Thoracic aorta (tissue), 2 donors: Measurements from ENCODE around the gene KRT39. TPM values are rescaled to one million over a fixed set of nuclear protein-coding genes. Genes with fewer than 3 reads are reported as not detected.

ENCODE experiments used
- ATAC-seq: fragments of 150-250 bp; one replicate; pipeline ENCODE4 v1.8.0; 2017; ENCODE audit warnings: low read depth; ENCODE audit not compliant: insufficient number of reproducible peaks, low FRiP score
- DNase-seq: peaks from one replicate; pipeline ENCODE4 v3.0.0-alpha.2; 2020; ENCODE audit warnings: low spot score
- H3K27ac ChIP-seq, 2 donors: fragments of 200-600 bp; sonication (generic); 1 replicate in 1 of 2; 2 replicates in 1 of 2; pipeline ENCODE4 v1.5.1; 2016; ENCODE audit warnings: mild to moderate bottlenecking in 2 of 2, moderate library complexity in 2 of 2
- H3K27me3 ChIP-seq: fragments of 200-600 bp; sonication (generic); replicated peaks from 2 replicates; pipeline ENCODE4 v1.6.0; 2016; ENCODE audit warnings: mild to moderate bottlenecking; ENCODE audit not compliant: insufficient read depth
- H3K36me3 ChIP-seq: fragments of 200-600 bp; sonication (generic); one replicate; pipeline ENCODE4 v1.5.1; 2016
- H3K4me1 ChIP-seq, 2 donors: fragments of 200-600 bp; sonication (generic); 1 replicate in 1 of 2; 2 replicates in 1 of 2; pipeline versions ENCODE4 v1.5.1 to v1.6.0; 2016; ENCODE audit warnings: low read depth in 2 of 2, mild to moderate bottlenecking in 1 of 2; ENCODE audit not compliant: control insufficient read depth in 1 of 2
- H3K4me3 ChIP-seq: fragments of 200-600 bp; sonication (generic); 2 replicates; pipeline ENCODE4 v1.5.1; 2016; ENCODE audit warnings: mild to moderate bottlenecking
- H3K9me3 ChIP-seq: fragments of 200-600 bp; sonication (generic); 2 replicates; pipeline ENCODE4 v1.5.1; 2016
- CTCF ChIP-seq: fragments of 200-600 bp; sonication (generic); IDR thresholded peaks from one replicate; pipeline ENCODE4 v1.5.1; 2019; ENCODE audit warnings: antibody characterized with exemption
- total RNA-seq, 2 donors: library from RNA; depleted of rRNA; stranded (reverse); fragments of >200 nt; gene quantifications; one replicate each; pipeline versions ENCODE4 v1.1.0 to v1.2.3, GENCODE V29; 2016

KRT39 gene
- total RNA-seq, 2 donors from 2014 or later: not detected

DNA sequence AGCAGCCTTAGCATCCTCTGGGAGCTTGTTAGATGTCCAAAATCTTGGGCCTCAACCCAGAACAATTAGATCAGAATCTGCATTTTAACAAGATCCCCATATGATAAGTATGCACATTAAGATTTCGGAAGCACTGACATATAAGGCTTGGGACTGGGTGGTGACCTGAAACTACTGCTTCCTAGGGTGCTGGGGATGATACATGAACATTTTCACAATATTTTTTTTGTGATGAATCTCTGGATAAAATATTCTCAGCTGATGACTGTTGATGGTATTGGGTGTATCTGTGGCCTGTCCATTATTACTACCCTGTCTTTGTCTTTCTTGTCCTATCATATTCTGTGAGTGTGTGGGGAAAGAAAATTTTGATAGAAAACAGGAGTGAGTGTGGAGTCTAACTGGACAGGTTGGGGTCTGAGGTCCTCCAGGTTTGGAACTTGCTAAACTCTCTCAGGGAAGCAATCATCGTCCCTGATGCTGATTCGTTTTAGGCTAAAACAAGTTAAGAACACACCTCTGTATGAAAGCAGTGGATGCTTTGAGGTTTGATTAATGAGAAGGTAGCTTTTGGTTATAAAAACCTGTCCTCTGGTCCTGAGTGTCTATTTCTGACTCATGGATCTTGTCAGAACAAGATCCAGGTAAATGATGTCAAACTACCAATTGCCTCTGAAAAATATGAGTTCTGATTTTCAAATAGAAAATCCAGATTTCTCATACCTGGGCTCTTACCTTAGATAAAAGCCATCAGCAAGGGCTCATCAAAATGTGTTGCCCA is 52.5 kb downstream of the KRT39 start:
- no peak for TF ChIP-seq CTCF
- Histone ChIP-seq H3K27me3 (no peaks in the 10 kb centered on the region), H3K4me1 (peaks cover 14 to 23% of the 10 kb centered on the region in 2 donors), H3K4me3 (no peak overlapping the region), H3K36me3 (no peaks in the 10 kb centered on the region), H3K9me3 (no peaks in the 10 kb centered on the region), H3K27ac (no peak overlapping the region)
- DNase-seq (no peak), ATAC-seq (no peak)

DNA sequence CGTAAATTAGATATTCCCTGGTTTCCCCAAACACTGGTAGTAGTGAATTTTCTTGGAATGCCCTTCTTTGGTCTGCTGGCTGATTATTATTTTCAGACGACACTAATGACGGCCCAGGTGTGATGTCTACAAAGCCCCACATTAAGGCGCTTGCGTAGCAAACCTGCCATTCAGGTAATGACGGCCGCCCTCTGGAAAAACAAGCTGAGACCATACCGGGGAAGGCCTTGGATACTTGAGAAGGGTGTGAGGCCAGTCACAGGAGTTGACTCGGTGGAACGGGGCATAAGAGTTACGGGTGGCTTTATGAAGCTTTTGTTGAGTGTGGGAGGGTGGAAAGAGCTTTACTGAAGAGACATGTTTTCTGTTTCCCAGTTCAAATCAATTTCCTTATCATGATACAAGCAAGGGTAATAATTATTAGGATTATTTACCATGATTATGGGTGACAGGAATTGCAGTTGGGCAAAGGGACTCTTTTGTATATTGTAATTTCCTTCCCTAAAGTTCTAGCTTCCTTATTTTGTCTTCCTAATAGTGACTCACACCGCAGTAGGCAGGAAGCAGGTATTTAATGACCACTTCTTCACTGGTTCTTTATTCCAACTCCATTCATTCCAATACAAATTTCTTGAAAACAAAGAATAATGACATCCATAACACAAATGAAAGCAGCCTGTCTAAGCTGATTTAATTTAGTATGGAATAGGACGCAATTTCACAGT is 54.1 kb downstream of the KRT39 start:
- no peak for TF ChIP-seq CTCF
- peaks cover 14 to 23% of the 10 kb centered on the region in 2 donors for H3K4me1 ChIP-seq
- no peaks in the 10 kb centered on the region for H3K9me3 ChIP-seq
- ATAC-seq: no peak
- no peak overlapping the region for H3K27ac ChIP-seq
- H3K4me3 ChIP-seq: no peak overlapping the region
- DNase-seq: no peak
- H3K36me3 ChIP-seq: no peaks in the 10 kb centered on the region
- no peaks in the 10 kb centered on the region for H3K27me3 ChIP-seq

DNA sequence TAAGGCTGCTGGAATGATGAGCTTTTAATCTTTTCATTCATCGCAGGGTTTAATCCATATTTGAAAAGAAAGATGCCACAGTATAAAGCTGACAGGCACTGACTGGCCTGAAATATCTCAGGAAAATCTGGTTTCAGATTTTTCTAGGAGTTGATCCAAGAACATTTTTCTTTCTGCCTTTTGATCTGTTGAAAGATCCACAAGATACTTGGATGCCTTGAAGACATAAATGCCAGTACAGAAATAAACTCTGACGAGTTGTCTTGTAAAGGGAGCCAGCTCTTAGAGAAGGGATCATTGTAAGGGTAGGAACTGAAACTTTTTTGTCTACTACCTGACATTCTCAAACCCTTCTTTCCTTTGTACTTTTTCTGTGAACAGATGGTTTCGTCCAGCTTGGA is 56.3 kb downstream of the KRT39 start:
- ATAC-seq (no peak), DNase-seq (no peak)
- peak overlapping the region in 1 of 2 donors; percentile 17 for H3K27ac ChIP-seq
- H3K9me3 ChIP-seq: no peaks in the 10 kb centered on the region
- H3K36me3 ChIP-seq: no peaks in the 10 kb centered on the region
- no peaks in the 10 kb centered on the region for H3K27me3 ChIP-seq
- no peak overlapping the region for H3K4me3 ChIP-seq
- peaks cover 14 to 17% of the 10 kb centered on the region in 2 donors for H3K4me1 ChIP-seq
- TF ChIP-seq CTCF: no peak

DNA sequence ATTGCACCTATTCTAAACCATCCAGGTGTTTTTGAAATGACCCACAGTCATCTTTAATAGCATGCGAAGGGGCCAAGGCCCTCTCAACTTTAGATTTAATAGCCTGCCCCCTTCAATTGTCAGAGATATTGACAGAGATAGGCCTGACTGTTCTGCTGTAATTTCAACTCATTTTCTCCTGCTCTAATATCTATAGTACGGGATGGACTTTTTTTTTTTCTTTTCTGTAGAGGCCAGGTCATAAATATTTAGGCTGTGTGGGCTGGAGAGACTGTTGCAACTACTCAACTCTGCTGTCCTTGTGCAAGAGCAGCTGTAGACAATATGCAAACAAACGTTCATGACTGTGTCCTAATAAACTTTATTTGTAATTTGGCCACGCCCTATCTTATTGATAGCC is 57.0 kb downstream of the KRT39 start:
- H3K27me3 ChIP-seq: no peaks in the 10 kb centered on the region
- DNase-seq (no peak), ATAC-seq (no peak)
- H3K4me1 ChIP-seq: peaks cover 14 to 17% of the 10 kb centered on the region in 2 donors
- H3K9me3 ChIP-seq: no peaks in the 10 kb centered on the region
- peak overlapping the region in 1 of 2 donors; percentile 17 for H3K27ac ChIP-seq
- no peak overlapping the region for H3K4me3 ChIP-seq
- TF ChIP-seq CTCF: no peak
- no peaks in the 10 kb centered on the region for H3K36me3 ChIP-seq

GRCh38 chr17:40909351-40909750 is 57.4 kb downstream of the KRT39 start:
- ATAC-seq (peak; percentile 94), DNase-seq (peak; percentile 55)
- Histone ChIP-seq H3K4me3 (no peak overlapping the region), H3K36me3 (no peaks in the 10 kb centered on the region), H3K27ac (no peak overlapping the region), H3K4me1 (peaks cover 14 to 17% of the 10 kb centered on the region in 2 donors), H3K27me3 (no peaks in the 10 kb centered on the region), H3K9me3 (no peaks in the 10 kb centered on the region)
- TF ChIP-seq CTCF: peak; percentile 69
